Spleen (tissue), 7 donors: ENCODE data around the gene MSH5.

Experiments used
- CTCF ChIP-seq, 11 experiments: fragments of 200-600 bp in 7 of 11; fragments of 450-650 bp in 4 of 11; sonication (generic) in 4 of 11; IDR thresholded peaks in 8 of 11; conservative IDR thresholded peaks in 3 of 11; 1 replicate in 7 of 11; 2 replicates in 4 of 11; pipeline versions ENCODE4 v1.4.0 to v1.8.0; 2016 to 2021; ENCODE audit warnings: antibody characterized with exemption in 11 of 11, inconsistent platforms in 4 of 11, mild to moderate bottlenecking in 1 of 11
- POLR2A ChIP-seq, 3 donors: fragments of 450-650 bp; IDR thresholded peaks; one replicate each; pipeline ENCODE4 v1.5.1; 2017; ENCODE audit warnings: antibody characterized with exemption in 3 of 3, mild to moderate bottlenecking in 1 of 3
- POLR2AphosphoS5 ChIP-seq, 3 donors: sonication (generic); formaldehyde crosslinking; IDR thresholded peaks; one replicate each; pipeline ENCODE4 v1.5.1; 2017; ENCODE audit warnings: antibody characterized with exemption in 3 of 3
- donor health status: DM: no; HTN: no; CAD: no; lungs with moderate emphysema.
- donor health status: DM: no; HTN: no; CAD: no.
- donor health status: DM: no; HTN: no; CAD: no.

GRCh38 chr6:31792761-31793171, 53.0 kb downstream of the MSH5 start:
- TF ChIP-seq CTCF (IDR thresholded peaks at IDR 0.05 in 8 of 11, conservative IDR thresholded peaks at IDR 0.05 in 3 of 11) = no peak
- no peak for TF ChIP-seq POLR2A (IDR thresholded peaks at IDR 0.05)
- no peak for TF ChIP-seq POLR2AphosphoS5 (IDR thresholded peaks at IDR 0.05)
